A549 (cell line): ENCODE measurements around the gene SDHAF4. TPM values are rescaled to one million over a fixed set of nuclear protein-coding genes. Genes with fewer than 3 reads are reported as not detected.
"Not testable (repeated sequence)": the region's sequence is repeated elsewhere in the genome, so short reads cannot be mapped to it uniquely, and the experiment has no call there.

Experiments used
- ATAC-seq, 2 experiments: fragments of 200-7000 bp in 1 of 2; fragments of >200 bp in 1 of 2; cut with Nextera tagmentation in 1 of 2; cut with Tn5 transposase in 1 of 2; 3 replicates each; pipeline versions ENCODE4 v1.8.0 to v1.9.1; 2018 to 2020; ENCODE audit warnings: mild to moderate bottlenecking in 1 of 2, moderate library complexity in 1 of 2
- CTCF ChIA-PET: fragments of 300-600 bp; sonication (Branson Sonifier 250); formaldehyde crosslinking; extraction: SDS; loops from one replicate; lab custom pipeline; 2021; ENCODE audit warnings: antibody characterized with exemption, inconsistent platforms; lab: Yijun Ruan, JAX
- POLR2A ChIA-PET: fragments of 350-600 bp; formaldehyde crosslinking; extraction: SDS; loops from one replicate; lab custom pipeline; 2021; ENCODE audit warnings: antibody characterized with exemption, inconsistent platforms; lab: Yijun Ruan, JAX
- DNase-seq, 2 experiments: peaks; one replicate each; pipeline versions ENCODE4 v3.0.0 to v3.0.0-alpha.2; 2011 to 2016; ENCODE audit warnings: low read depth in 1 of 2, low spot score in 1 of 2
- FAIRE-seq: peaks from 2 replicates; lab custom pipeline; 2011; peaks lifted over from hg19 to GRCh38; lab: Jason Lieb, UNC
- H3K27ac ChIP-seq, 2 experiments: fragments of >200 bp; sonication (Bioruptor Twin); formaldehyde crosslinking; 3 replicates each; pipeline ENCODE4 v1.5.1; 2016 to 2017
- H3K4me1 ChIP-seq: fragments of >200 bp; sonication (Bioruptor Twin); formaldehyde crosslinking; 3 replicates; pipeline ENCODE4 v1.6.1; 2016
- H3K4me2 ChIP-seq: fragments of >200 bp; sonication (Bioruptor Twin); formaldehyde crosslinking; 3 replicates; pipeline ENCODE4 v1.6.1; 2016
- H3K4me3 ChIP-seq: fragments of >200 bp; sonication (Bioruptor Twin); formaldehyde crosslinking; 3 replicates; pipeline ENCODE4 v1.5.1; 2016
- H3K9me3 ChIP-seq: fragments of >200 bp; sonication (Bioruptor Twin); formaldehyde crosslinking; 3 replicates; pipeline ENCODE4 v1.6.1; 2016
- BCL3 ChIP-seq: fragments of >200 bp; sonication (Bioruptor Twin); formaldehyde crosslinking; IDR thresholded peaks from 3 replicates; pipeline ENCODE4 v1.6.1; 2016
- CBX2 ChIP-seq: fragments of 200-600 bp; sonication (generic); IDR thresholded peaks from 2 replicates; pipeline ENCODE4 v1.6.1; 2016; ENCODE audit warnings: low read depth, mild to moderate bottlenecking, borderline replicate concordance
- CHD4 ChIP-seq: fragments of 200-600 bp; sonication (generic); IDR thresholded peaks from 2 replicates; pipeline ENCODE4 v1.6.1; 2016; ENCODE audit warnings: antibody characterized with exemption, mild to moderate bottlenecking, borderline replicate concordance
- CTCF ChIP-seq: fragments of >200 bp; sonication (Bioruptor Twin); formaldehyde crosslinking; IDR thresholded peaks from 3 replicates; pipeline ENCODE4 v1.5.1; 2016
- E2F6 ChIP-seq: IDR thresholded peaks from 2 replicates; pipeline ENCODE4 v1.6.1; 2012; ENCODE audit warnings: low read depth, borderline replicate concordance
- EP300 ChIP-seq, 2 experiments: fragments of >200 bp; sonication (Bioruptor Twin); formaldehyde crosslinking; IDR thresholded peaks; 2 replicates in 1 of 2; 3 replicates in 1 of 2; pipeline ENCODE4 v1.6.1; 2016 to 2017
- ESRRA ChIP-seq: fragments of 150-350 bp; IDR thresholded peaks from 2 replicates; pipeline ENCODE4 v1.6.1; 2014; ENCODE audit warnings: mild to moderate bottlenecking, low read length, borderline replicate concordance
- FOXS1 ChIP-seq: fragments of 250-450 bp; sonication (Bioruptor Pico); IDR thresholded peaks from 2 replicates; pipeline ENCODE4 v1.5.0; 2020; ENCODE audit warnings: mild to moderate bottlenecking, moderate library complexity
- HEYL ChIP-seq: fragments of 250-450 bp; sonication (Bioruptor Pico); IDR thresholded peaks from 2 replicates; pipeline ENCODE4 v1.8.0; 2021; ENCODE audit warnings: mild to moderate bottlenecking, moderate library complexity
- HOXA7 ChIP-seq: fragments of 250-450 bp; sonication (Bioruptor Pico); IDR thresholded peaks from 2 replicates; pipeline ENCODE4 v1.5.0; 2020; ENCODE audit warnings: mild to moderate bottlenecking, moderate library complexity
- HOXB5 ChIP-seq: fragments of 250-450 bp; sonication (Bioruptor Pico); IDR thresholded peaks from 2 replicates; pipeline ENCODE4 v1.5.0; 2020; ENCODE audit warnings: mild to moderate bottlenecking, moderate library complexity
- PBX3 ChIP-seq: IDR thresholded peaks from 2 replicates; pipeline ENCODE4 v1.6.1; 2012
- RAD21 ChIP-seq, 2 experiments: fragments of >200 bp in 1 of 2; sonication (Bioruptor Twin) in 1 of 2; formaldehyde crosslinking in 1 of 2; IDR thresholded peaks in 1 of 2; conservative IDR thresholded peaks in 1 of 2; 2 replicates in 1 of 2; 3 replicates in 1 of 2; pipeline ENCODE4 v1.6.1; 2012 to 2018; ENCODE audit warnings: inconsistent platforms in 1 of 2
- RARB ChIP-seq: fragments of 250-450 bp; sonication (Bioruptor Pico); IDR thresholded peaks from 2 replicates; pipeline ENCODE4 v1.8.0; 2021; ENCODE audit warnings: mild to moderate bottlenecking, moderate library complexity
- REST ChIP-seq: fragments of 200-600 bp; sonication (generic); IDR thresholded peaks from 2 replicates; pipeline ENCODE4 v1.6.1; 2016; ENCODE audit warnings: antibody characterized with exemption, mild to moderate bottlenecking, moderate library complexity
- SMC3 ChIP-seq: fragments of >200 bp; sonication (Bioruptor Twin); formaldehyde crosslinking; IDR thresholded peaks from 3 replicates; pipeline ENCODE4 v1.6.1; 2018; ENCODE audit warnings: inconsistent platforms
- SREBF2 ChIP-seq: fragments of 450-650 bp; IDR thresholded peaks from 2 replicates; pipeline ENCODE4 v1.6.1; 2014; ENCODE audit warnings: mild to moderate bottlenecking, moderate library complexity
- ZC3H11A ChIP-seq: fragments of 450-650 bp; IDR thresholded peaks from 2 replicates; pipeline ENCODE4 v1.6.1; 2014; ENCODE audit warnings: antibody characterized with exemption, mild to moderate bottlenecking
- ZFP36 ChIP-seq: fragments of 450-650 bp; IDR thresholded peaks from 2 replicates; pipeline ENCODE4 v1.6.1; 2014; ENCODE audit warnings: borderline replicate concordance; ENCODE audit not compliant: partially characterized antibody
- ZSCAN20 ChIP-seq: fragments of 250-450 bp; sonication (Bioruptor Pico); IDR thresholded peaks from 2 replicates; pipeline ENCODE4 v1.8.0; 2022; ENCODE audit warnings: mild to moderate bottlenecking, moderate library complexity
- WGBS: methylation state at CpG from one replicate; pipeline ENCODE4 v1.1.6; 2017; ENCODE audit errors: missing lambda C conversion rate; 5-methylcytosine and 5-hydroxymethylcytosine counted together
- polyA plus RNA-seq, 4 experiments: library from polyadenylated mRNA; depleted of rRNA in 3 of 4; stranded (reverse); fragments of >200 nt; fragmentation: RNase III in 1 of 4; extraction: RNeasy Plus Mini Kit Qiagen cat#74134 plus additional on column Dnase treatment in 1 of 4; gene quantifications; 2 replicates in 3 of 4; 3 replicates in 1 of 4; pipeline ENCODE4 v1.2.3, GENCODE V29; 2011 to 2017

The SDHAF4 gene
- polyA plus RNA-seq, 2 of the 4 experiments (the other 2 are of a cell fraction), result 9.6 to 14.1 TPM

- no peak overlapping the region for H3K27ac ChIP-seq
- no peaks in the 10 kb centered on the region for H3K4me1 ChIP-seq
- WGBS, result 80% methylated on average over 6 of the region's 6 CpGs
- FAIRE-seq (no peak), DNase-seq (no peak), ATAC-seq (no peak)
- no peak overlapping the region for H3K4me3 ChIP-seq
- H3K9me3 ChIP-seq, result no peaks in the 10 kb centered on the region
- POLR2A ChIA-PET, result no interaction called here
- TF ChIP-seq ZC3H11A (no peak), SMC3 (no peak), HEYL (CRISPR knock-in tag) (no peak), ESRRA (no peak), ZFP36 (no peak), CBX2 (no peak), FOXS1 (CRISPR knock-in tag) (no peak), SREBF2 (no peak), PBX3 (no peak), HOXB5 (no peak), RAD21 (conservative IDR thresholded peaks at IDR 0.05 in 1 of 2, IDR thresholded peaks at IDR 0.05 in 1 of 2) (no peak), CTCF (no peak), E2F6 (no peak), BCL3 (no peak), EP300 (IDR thresholded peaks at IDR 0.05) (no peak), REST (no peak), RARB (CRISPR knock-in tag) (no peak), HOXA7 (CRISPR knock-in tag) (no peak), CHD4 (no peak), ZSCAN20 (CRISPR knock-in tag) (no peak)
- CTCF ChIA-PET, result no interaction called here
- no peak overlapping the region for H3K4me2 ChIP-seq
Measured at GRCh38 chr6:70604254-70604653, 37.5 kb downstream of the SDHAF4 start.

- H3K4me2 ChIP-seq, FAIRE-seq, CTCF ChIA-PET, DNase-seq, H3K4me1 ChIP-seq, H3K9me3 ChIP-seq, H3K27ac ChIP-seq, POLR2A ChIA-PET, ATAC-seq, H3K4me3 ChIP-seq: not testable (repeated sequence)
- WGBS, result 35% methylated on average over 2 of the region's 2 CpGs
Measured at GRCh38 chr6:70607371-70607770, 40.6 kb downstream of the SDHAF4 start.

GRCh38 chr6:70609181-70609580 is 42.5 kb downstream of the SDHAF4 start:
- H3K4me2 ChIP-seq, ATAC-seq, H3K4me3 ChIP-seq, H3K27ac ChIP-seq, FAIRE-seq, DNase-seq, POLR2A ChIA-PET, CTCF ChIA-PET, H3K9me3 ChIP-seq, H3K4me1 ChIP-seq: not testable (repeated sequence)
- 34% methylated on average over 9 of the region's 13 CpGs for WGBS
